Stomach smooth muscle (tissue), 2 donors: ENCODE measurements around the gene ANKS6.

Source experiments
- H3K27ac ChIP-seq: one replicate; pipeline ENCODE4 v1.7.0; 2013; ENCODE audit warnings: mild to moderate bottlenecking, low read length, inconsistent platforms
- H3K27me3 ChIP-seq, 2 donors: one replicate each; pipeline ENCODE4 v1.7.0; 2013; ENCODE audit warnings: low read length in 2 of 2; ENCODE audit not compliant: insufficient read depth in 2 of 2, control insufficient read depth in 1 of 2
- H3K36me3 ChIP-seq, 2 donors: one replicate each; pipeline ENCODE4 v1.7.0; 2013; ENCODE audit warnings: low read length in 2 of 2; ENCODE audit not compliant: control insufficient read depth in 2 of 2, insufficient read depth in 2 of 2
- H3K4me1 ChIP-seq: one replicate; pipeline ENCODE4 v1.7.0; 2013; ENCODE audit warnings: low read length; ENCODE audit not compliant: control insufficient read depth, insufficient read depth
- H3K4me3 ChIP-seq, 2 donors: one replicate each; pipeline ENCODE4 v1.7.0; 2013; ENCODE audit warnings: low read length in 2 of 2
- H3K9ac ChIP-seq, 2 donors: one replicate each; pipeline ENCODE4 v1.7.0; 2013; ENCODE audit warnings: low read length in 2 of 2, mild to moderate bottlenecking in 1 of 2
- H3K9me3 ChIP-seq, 2 donors: one replicate each; pipeline ENCODE4 v1.7.0; 2013; ENCODE audit warnings: low read length in 2 of 2; ENCODE audit not compliant: control insufficient read depth in 2 of 2
- donor health status: healthy.
- donor health status: Pancreatic carcinoma.

ANKS6 gene

GRCh38 chr9:98815391-98815951, 19.1 kb upstream of the ANKS6 start:
- H3K4me3 ChIP-seq: no peak overlapping the region
- no peaks in the 10 kb centered on the region for H3K4me1 ChIP-seq
- H3K9me3 ChIP-seq: no peaks in the 10 kb centered on the region
- no peak overlapping the region for H3K27ac ChIP-seq
- H3K9ac ChIP-seq: no peak overlapping the region
- no peaks in the 10 kb centered on the region for H3K36me3 ChIP-seq
- no peaks in the 10 kb centered on the region for H3K27me3 ChIP-seq

GRCh38 chr9:98811051-98811650, 14.8 kb upstream of the ANKS6 start:
- no peak overlapping the region for H3K27ac ChIP-seq
- H3K9me3 ChIP-seq: no peaks in the 10 kb centered on the region
- no peak overlapping the region for H3K4me3 ChIP-seq
- no peaks in the 10 kb centered on the region for H3K27me3 ChIP-seq
- no peaks in the 10 kb centered on the region for H3K36me3 ChIP-seq
- no peak overlapping the region for H3K9ac ChIP-seq
- H3K4me1 ChIP-seq: peaks cover 31% of the 10 kb centered on the region

GRCh38 chr9:98810102-98810842, 13.9 kb upstream of the ANKS6 start:
- no peaks in the 10 kb centered on the region for H3K9me3 ChIP-seq
- peak overlapping the region in 1 of 2 donors; percentile 29 for H3K9ac ChIP-seq
- H3K4me1 ChIP-seq: peaks cover 40% of the 10 kb centered on the region
- no peak overlapping the region for H3K27ac ChIP-seq
- no peak overlapping the region for H3K4me3 ChIP-seq
- no peaks in the 10 kb centered on the region for H3K36me3 ChIP-seq
- H3K27me3 ChIP-seq: no peaks in the 10 kb centered on the region

GRCh38 chr9:98809311-98810101, 13.2 kb upstream of the ANKS6 start:
- H3K9ac ChIP-seq: no peak overlapping the region
- H3K36me3 ChIP-seq: no peaks in the 10 kb centered on the region
- no peak overlapping the region for H3K27ac ChIP-seq
- peak overlapping the region in 1 of 2 donors; percentile 83 for H3K4me3 ChIP-seq
- no peaks in the 10 kb centered on the region for H3K27me3 ChIP-seq
- peaks cover 43% of the 10 kb centered on the region for H3K4me1 ChIP-seq
- H3K9me3 ChIP-seq: no peaks in the 10 kb centered on the region

GRCh38 chr9:98808875-98809274, 12.5 kb upstream of the ANKS6 start:
- no peaks in the 10 kb centered on the region for H3K27me3 ChIP-seq
- no peaks in the 10 kb centered on the region for H3K9me3 ChIP-seq
- no peak overlapping the region for H3K27ac ChIP-seq
- no peaks in the 10 kb centered on the region for H3K36me3 ChIP-seq
- H3K9ac ChIP-seq: peak overlapping the region in 1 of 2 donors; percentile 66
- H3K4me3 ChIP-seq: peak overlapping the region in 1 of 2 donors; percentile 83
- peaks cover 43% of the 10 kb centered on the region for H3K4me1 ChIP-seq

GRCh38 chr9:98808411-98808815, 12.1 kb upstream of the ANKS6 start:
- Histone ChIP-seq H3K36me3 (no peaks in the 10 kb centered on the region), H3K4me1 (peaks cover 43% of the 10 kb centered on the region), H3K27me3 (no peaks in the 10 kb centered on the region), H3K27ac (peak overlapping the region; percentile 24), H3K9ac (peak overlapping the region; percentile 46 to 66), H3K9me3 (no peaks in the 10 kb centered on the region), H3K4me3 (peak overlapping the region; percentile 69 to 83)

- H3K27ac ChIP-seq: peak overlapping the region; percentile 24
- H3K4me1 ChIP-seq: peaks cover 43% of the 10 kb centered on the region
- no peaks in the 10 kb centered on the region for H3K27me3 ChIP-seq
These were observed 11.4 kb upstream of the ANKS6 start for GRCh38 chr9:98807814-98808195.

GRCh38 chr9:98807070-98807813, 10.9 kb upstream of the ANKS6 start, which contains the start of gene GALNT12:
GALNT12 (plus strand) TSS chr9:98807670; CDS start chr9:98807699, 29 bp downstream.
- Histone ChIP-seq H3K9me3 (no peaks in the 10 kb centered on the region), H3K9ac (peak within 1 kb of the TSS; percentile 67 to 74), H3K36me3 (no peaks in the 10 kb centered on the region), H3K27ac (peak within 1 kb of the TSS; percentile 97), H3K4me1 (peaks cover 43% of the 10 kb centered on the region), H3K27me3 (no peaks in the 10 kb centered on the region), H3K4me3 (peak within 1 kb of the TSS; percentile 69 to 83)

More at GRCh38 chr9:98807814-98808195, 11.4 kb upstream of the ANKS6 start:
- Histone ChIP-seq H3K9ac (peak overlapping the region; percentile 46 to 66), H3K4me3 (peak overlapping the region; percentile 69 to 83), H3K9me3 (no peaks in the 10 kb centered on the region), H3K36me3 (no peaks in the 10 kb centered on the region)

- no peaks in the 10 kb centered on the region for H3K9me3 ChIP-seq
- H3K4me1 ChIP-seq: peaks cover 43% of the 10 kb centered on the region
- peak overlapping the region; percentile 67 to 74 for H3K9ac ChIP-seq
- peak overlapping the region; percentile 37 to 83 for H3K4me3 ChIP-seq
- no peaks in the 10 kb centered on the region for H3K36me3 ChIP-seq
- H3K27me3 ChIP-seq: no peaks in the 10 kb centered on the region
- H3K27ac ChIP-seq: peak overlapping the region; percentile 97
These were observed 10.2 kb upstream of the ANKS6 start for GRCh38 chr9:98806394-98807035.
